Suprapubic skin (tissue), 3 donors: ENCODE measurements around the gene ZNF407.

Source experiments
- CTCF ChIP-seq, 2 donors: fragments of 200-600 bp in 1 of 2; fragments of 450-650 bp in 1 of 2; sonication (generic) in 1 of 2; IDR thresholded peaks; one replicate each; pipeline ENCODE4 v1.5.1; 2016 to 2019; ENCODE audit warnings: antibody characterized with exemption in 2 of 2, mild to moderate bottlenecking in 1 of 2, moderate library complexity in 1 of 2
- POLR2AphosphoS5 ChIP-seq, 3 donors: sonication (generic); formaldehyde crosslinking; IDR thresholded peaks; one replicate each; pipeline ENCODE4 v1.6.1; 2017; ENCODE audit warnings: antibody characterized with exemption in 3 of 3

DNA sequence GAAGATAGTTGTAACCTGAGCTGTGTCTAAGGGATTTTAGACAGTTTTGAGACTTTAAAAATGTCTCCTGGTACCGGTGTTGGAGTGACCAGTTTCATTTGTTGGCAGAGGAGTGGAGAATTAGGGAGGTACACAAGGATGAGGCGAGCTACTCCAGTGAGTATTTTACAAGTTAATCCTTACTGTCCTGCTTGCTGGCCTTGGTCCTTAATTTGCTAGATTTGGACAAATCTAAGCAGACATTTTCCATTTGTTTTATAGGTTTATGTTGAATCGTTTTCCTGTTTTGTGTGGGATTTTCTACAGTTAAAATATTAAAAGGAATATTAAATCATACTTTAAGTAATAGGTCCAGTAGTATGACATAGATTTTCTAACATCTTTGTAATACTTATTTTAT, 101.8 kb downstream of the ZNF407 start:
- TF ChIP-seq POLR2AphosphoS5 (IDR thresholded peaks at IDR 0.05), result no peak
- no peak for TF ChIP-seq CTCF (IDR thresholded peaks at IDR 0.05)
